Endothelial cell of umbilical vein (primary cell): Measurements from ENCODE around the gene TRAPPC2B. TPM values are rescaled to one million over a fixed set of nuclear protein-coding genes. Genes with fewer than 3 reads are reported as not detected.

Experiments used
- BruUV-seq: library from RNA; stranded (reverse); fragments of 400-500 nt; replicated peaks from 2 replicates; lab custom pipeline; 2021; lab: Mats Ljungman, UMichigan
- CTCF ChIA-PET: fragments of 300-600, 350-600 bp; sonication (Branson Sonifier 250); formaldehyde crosslinking; loops from one replicate; lab custom pipeline; 2021; ENCODE audit warnings: antibody characterized with exemption, inconsistent platforms; lab: Charles Lee
- POLR2A ChIA-PET: fragments of 300-600, 350-600 bp; sonication (Branson Sonifier 250); formaldehyde crosslinking; loops from one replicate; lab custom pipeline; 2021; ENCODE audit warnings: antibody characterized with exemption, inconsistent platforms; lab: Charles Lee
- DNase-seq: peaks from one replicate; pipeline ENCODE4 v3.0.0-alpha.2; 2011; ENCODE audit warnings: low read depth, low spot score
- FAIRE-seq: peaks from 2 replicates; lab custom pipeline; 2011; peaks lifted over from hg19 to GRCh38; lab: Jason Lieb, UNC
- H2AFZ ChIP-seq: 2 replicates; pipeline ENCODE4 v1.6.0; 2012; ENCODE audit warnings: low read depth, low read length, control low read depth, inconsistent platforms
- H3K27ac ChIP-seq: 2 replicates; pipeline ENCODE4 v1.5.1; 2011; ENCODE audit warnings: low read depth, mild to moderate bottlenecking, control low read depth, low read length, moderate library complexity; ENCODE audit not compliant: insufficient read depth
- H3K27me3 ChIP-seq, 2 experiments: 2 replicates each; pipeline versions ENCODE4 v1.6.0 to v1.6.1; 2011; ENCODE audit warnings: low read length in 2 of 2, mixed read lengths in 1 of 2; ENCODE audit not compliant: control insufficient read depth in 2 of 2, insufficient read depth in 2 of 2
- H3K36me3 ChIP-seq, 2 experiments: 2 replicates in 1 of 2; 3 replicates in 1 of 2; pipeline ENCODE4 v1.5.1; 2011; ENCODE audit warnings: low read length in 2 of 2, mild to moderate bottlenecking in 1 of 2, moderate library complexity in 1 of 2; ENCODE audit not compliant: control insufficient read depth in 2 of 2, insufficient read depth in 2 of 2; ENCODE audit errors: extremely low read depth in 1 of 2
- H3K4me1 ChIP-seq: 3 replicates; pipeline ENCODE4 v1.5.1; 2011; ENCODE audit warnings: mild to moderate bottlenecking, low read length; ENCODE audit not compliant: control insufficient read depth, insufficient read depth; ENCODE audit errors: extremely low read depth
- H3K4me2 ChIP-seq: 2 replicates; pipeline ENCODE4 v1.6.1; 2011; ENCODE audit warnings: low read length, control low read depth, mixed read lengths; ENCODE audit not compliant: insufficient read depth
- H3K4me3 ChIP-seq, 3 experiments: fragments of 200-600 bp in 1 of 3; sonication (generic), shearing (Covaris generic) in 1 of 3; replicated peaks in 1 of 3; 2 replicates each; pipeline ENCODE4 v1.5.1; 2011 to 2016; ENCODE audit warnings: control low read depth in 3 of 3, low read length in 3 of 3, mild to moderate bottlenecking in 2 of 3, inconsistent platforms in 1 of 3, low read depth in 1 of 3, moderate library complexity in 1 of 3; ENCODE audit not compliant: insufficient read depth in 1 of 3
- H3K79me2 ChIP-seq: 2 replicates; pipeline ENCODE4 v1.6.0; 2012; ENCODE audit warnings: low read length, inconsistent platforms; ENCODE audit not compliant: control insufficient read depth, insufficient read depth
- H3K9ac ChIP-seq: replicated peaks from 2 replicates; pipeline ENCODE3; 2011; ENCODE audit warnings: low read length, control low read depth; ENCODE audit not compliant: insufficient read depth; ENCODE audit errors: extremely low read depth
- H3K9me1 ChIP-seq: replicated peaks from 3 replicates; pipeline ENCODE4 v1.6.0; 2011; ENCODE audit warnings: mild to moderate bottlenecking, low read length; ENCODE audit not compliant: control insufficient read depth, insufficient read depth; ENCODE audit errors: extremely low read depth
- H3K9me3 ChIP-seq: replicated peaks from 2 replicates; pipeline ENCODE4 v1.5.1; 2012; ENCODE audit warnings: low read length, inconsistent platforms; ENCODE audit not compliant: control insufficient read depth, insufficient read depth
- H4K20me1 ChIP-seq: replicated peaks from 2 replicates; pipeline ENCODE3; 2011; ENCODE audit warnings: mild to moderate bottlenecking, low read length; ENCODE audit not compliant: control insufficient read depth, insufficient read depth; ENCODE audit errors: extremely low read depth
- CTCF ChIP-seq, 2 donors: IDR thresholded peaks; 1 replicate in 1 of 2; 2 replicates in 1 of 2; pipeline ENCODE4 v1.5.1; 2011; ENCODE audit warnings: low read length in 2 of 2, mild to moderate bottlenecking in 2 of 2, moderate library complexity in 2 of 2, control low read depth in 1 of 2, inconsistent platforms in 1 of 2, low read depth in 1 of 2; ENCODE audit not compliant: insufficient read depth in 1 of 2; ENCODE audit errors: extremely low read depth in 1 of 2
- EZH2 ChIP-seq: IDR thresholded peaks from 2 replicates; pipeline ENCODE4 v1.6.1; 2012; ENCODE audit warnings: borderline replicate concordance, low read depth, mild to moderate bottlenecking, moderate library complexity, low read length, inconsistent platforms; ENCODE audit not compliant: severe bottlenecking
- FOS ChIP-seq: IDR thresholded peaks from 2 replicates; pipeline ENCODE4 v1.6.1; 2011; ENCODE audit warnings: mild to moderate bottlenecking, low read length, moderate library complexity, borderline replicate concordance; ENCODE audit not compliant: insufficient read depth
- GATA2 ChIP-seq: IDR thresholded peaks from 2 replicates; pipeline ENCODE4 v1.7.0; 2011; ENCODE audit warnings: low read depth, mild to moderate bottlenecking, moderate library complexity, mixed read lengths, low read length; ENCODE audit not compliant: insufficient read length, insufficient read depth
- JUN ChIP-seq: IDR thresholded peaks from 2 replicates; pipeline ENCODE4 v1.6.1; 2011; ENCODE audit warnings: borderline replicate concordance, low read depth; ENCODE audit not compliant: insufficient read length, insufficient read depth
- MYC ChIP-seq: IDR thresholded peaks from one replicate; pipeline ENCODE4 v1.6.1; 2011; ENCODE audit warnings: mild to moderate bottlenecking, low read depth, low read length
- POLR2A ChIP-seq: IDR thresholded peaks from 2 replicates; pipeline ENCODE4 v1.6.1; 2012; ENCODE audit warnings: low read depth, mild to moderate bottlenecking, control low read depth, low read length
- POLR2AphosphoS5 ChIP-seq: IDR thresholded peaks from 2 replicates; pipeline ENCODE4 v1.6.1; 2012; ENCODE audit warnings: low read depth, mild to moderate bottlenecking, control low read depth, low read length, moderate library complexity; ENCODE audit not compliant: insufficient read depth
- dilution Hi-C: fragments of 300-500 bp; cut with MboI; formaldehyde crosslinking; loops from one replicate; pipeline ENCODE4 v1.15.0; 2019; ENCODE audit warnings: low sequenced_read_pairs; ENCODE audit not compliant: extremely low pct_ligation_motif_present
- intact Hi-C: fragments of 100-400 bp; cut with micrococcal nuclease; formaldehyde crosslinking; loops from one replicate; pipeline ENCODE4 v1.10.0; 2022
- polyA plus RNA-seq, 4 experiments: library from polyadenylated mRNA; depleted of rRNA in 3 of 4; stranded (reverse) in 3 of 4; unstranded in 1 of 4; fragments of >200 nt; gene quantifications; 2 replicates each; pipeline versions ENCODE4 v1.2.1 to v1.2.3, GENCODE V29; 2011 to 2012; ENCODE audit warnings: missing spikeins in 1 of 4
- total RNA-seq: library from RNA; stranded (reverse); gene quantifications from 2 replicates; pipeline ENCODE4 v1.2.3, GENCODE V29; 2021
- TF ChIP-seq, protein P1 (sequence below): IDR thresholded peaks from 2 replicates; pipeline ENCODE4 v1.6.1; 2011; ENCODE audit not compliant: insufficient read depth, insufficient read length

Gene TRAPPC2B
- total and polyA plus RNA-seq, 2 donors (not counting 3 experiments of a cell fraction or from before 2014, with no cell fraction given) = 6.3 to 24.3 TPM

DNA sequence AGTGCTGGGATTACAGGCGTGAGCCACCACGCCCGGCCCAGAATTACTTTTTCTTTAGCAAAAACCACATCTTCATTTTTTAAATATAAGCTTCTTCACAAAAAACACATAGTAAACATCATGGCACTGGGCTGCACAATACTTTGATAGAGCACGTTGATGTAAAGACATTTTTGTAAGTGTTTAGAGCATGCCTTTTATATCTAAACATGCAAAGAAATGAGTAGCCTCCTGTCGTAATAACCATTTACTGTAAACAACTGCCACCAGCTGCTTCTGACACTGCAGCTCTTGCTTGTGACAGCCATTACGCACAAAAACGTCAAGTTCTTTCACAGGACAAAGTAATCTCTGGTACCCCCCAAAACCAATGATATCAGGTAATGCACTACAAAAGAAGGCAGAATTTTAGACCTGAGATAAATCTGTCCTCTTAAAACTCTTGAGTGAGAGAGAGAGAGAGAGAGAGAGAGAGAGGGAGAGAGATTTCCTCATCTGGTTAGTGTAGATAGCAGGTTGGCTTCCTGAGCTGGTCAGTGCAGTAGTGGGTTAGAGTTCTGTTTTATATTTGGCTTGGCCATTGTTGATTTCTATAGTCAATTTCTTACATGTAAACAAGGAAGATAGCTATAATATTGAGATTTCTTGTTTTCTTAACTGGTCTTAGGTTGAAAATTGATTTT lies 19.6 kb downstream of the TRAPPC2B start:
- Histone ChIP-seq H4K20me1 (no peaks in the 10 kb centered on the region), H3K4me3 (no peak overlapping the region), H3K27ac (no peak overlapping the region), H3K9me1 (no peaks in the 10 kb centered on the region), H3K9me3 (peaks cover 4% of the 10 kb centered on the region), H3K36me3 (peaks cover 0 to 2% of the 10 kb centered on the region in 2 experiments), H3K9ac (no peak overlapping the region), H3K4me1 (no peaks in the 10 kb centered on the region), H2AFZ (no peak overlapping the region), H3K4me2 (no peak overlapping the region), H3K79me2 (no peaks in the 10 kb centered on the region), H3K27me3 (no peaks in the 10 kb centered on the region)
- no peak for TF ChIP-seq FOS
- TF ChIP-seq MYC = no peak
- no peak for TF ChIP-seq GATA2
- TF ChIP-seq POLR2A = no peak
- no peak for TF ChIP-seq POLR2AphosphoS5
- no peak for TF ChIP-seq EZH2
- TF ChIP-seq CTCF (IDR thresholded peaks at IDR 0.05; ENCODE audit: extremely low read depth in 1 of 2, insufficient read depth in 1 of 2, low read depth in 1 of 2, low read length in 2 of 2) = no peak
- TF ChIP-seq, protein P1, sequence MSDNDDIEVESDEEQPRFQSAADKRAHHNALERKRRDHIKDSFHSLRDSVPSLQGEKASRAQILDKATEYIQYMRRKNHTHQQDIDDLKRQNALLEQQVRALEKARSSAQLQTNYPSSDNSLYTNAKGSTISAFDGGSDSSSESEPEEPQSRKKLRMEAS = no peak
- no peak for TF ChIP-seq JUN
- intact Hi-C loops = no loop called here
- CTCF ChIA-PET = no interaction called here
- no peak for FAIRE-seq
- BruUV-seq = no TSS peak
- POLR2A ChIA-PET = no interaction called here
- DNase-seq = no peak
- dilution Hi-C loops = loop anchor here (10.0 kb wide), 1 partner anchor 198 kb away; no protein-coding TSS in a partner anchor
